H1 (cell line): ENCODE results near the gene PROSER2. TPM values are rescaled to one million over a fixed set of nuclear protein-coding genes. Genes with fewer than 3 reads are reported as not detected.
A peak's percentile ranks its signal among the peaks of the same experiment; 100 is the strongest.

Experiments used
- ASH2L ChIP-seq: fragments of 200-600, 300-600 bp; sonication (generic); IDR thresholded peaks from one replicate; pipeline ENCODE4 v1.7.1; 2017; ENCODE audit warnings: low read length
- FOSL1 ChIP-seq: IDR thresholded peaks from 2 replicates; pipeline ENCODE4 v1.6.1; 2011; ENCODE audit warnings: mild to moderate bottlenecking, low read depth, low read length, moderate library complexity; ENCODE audit not compliant: insufficient read depth
- KDM4A ChIP-seq: IDR thresholded peaks from one replicate; pipeline ENCODE4 v1.7.1; 2012; ENCODE audit warnings: low read depth, mild to moderate bottlenecking, moderate library complexity, low read length, inconsistent platforms; ENCODE audit not compliant: severe bottlenecking
- PHF8 ChIP-seq: fragments of 200-600 bp; sonication (generic); conservative IDR thresholded peaks from 2 replicates; pipeline ENCODE4 v1.7.1; 2012; ENCODE audit warnings: low read depth, mild to moderate bottlenecking, inconsistent platforms, low read length, moderate library complexity
- SRF ChIP-seq: IDR thresholded peaks from 2 replicates; pipeline ENCODE4 v1.6.1; 2011; ENCODE audit warnings: mild to moderate bottlenecking, low read depth, low read length, moderate library complexity
- TAF1 ChIP-seq: IDR thresholded peaks from 2 replicates; pipeline ENCODE4 v1.6.1; 2011; ENCODE audit warnings: mild to moderate bottlenecking, low read depth, low read length
- ZNF274 ChIP-seq: IDR thresholded peaks from 2 replicates; pipeline ENCODE4 v1.7.0; 2012; ENCODE audit warnings: low read length, borderline replicate concordance; ENCODE audit errors: extremely low read depth
- polyA plus RNA-seq, 7 experiments: library from polyadenylated mRNA; depleted of rRNA in 3 of 7; stranded (reverse) in 5 of 7; unstranded in 2 of 7; fragments of >200 nt in 5 of 7; fragments of 200-250 nt in 2 of 7; gene quantifications; 1 replicate in 5 of 7; 2 replicates in 1 of 7; 4 replicates in 1 of 7; pipeline versions ENCODE4 v1.2.1 to v1.2.3, GENCODE V29; 2011 to 2013; ENCODE audit warnings: missing spikeins in 2 of 7, mixed read lengths in 2 of 7
- total RNA-seq: library from RNA; stranded (reverse); fragmentation: NEBNext Ultra II Directional; extraction: Animal tissue kit (Norgen Biotek cat#: 25700); gene quantifications from 2 replicates; pipeline ENCODE4 v1.2.1, GENCODE V29; 2021
- TF ChIP-seq, protein P1 (sequence below): IDR thresholded peaks from 2 replicates; pipeline ENCODE4 v1.6.1; 2012; ENCODE audit warnings: inconsistent platforms
- TF ChIP-seq, protein P2 (sequence below), 3 experiments: IDR thresholded peaks; 1 replicate in 2 of 3; 2 replicates in 1 of 3; pipeline versions ENCODE4 v1.5.1 to v1.6.1; 2011; ENCODE audit warnings: low read length in 3 of 3, mild to moderate bottlenecking in 3 of 3, inconsistent platforms in 2 of 3, low read depth in 1 of 3, moderate library complexity in 1 of 3; ENCODE audit not compliant: insufficient read depth in 1 of 3; ENCODE audit errors: control extremely low read depth in 1 of 3

The PROSER2 gene
- total and polyA plus RNA-seq, 2 of the 8 experiments (the other 6 are each of a cell fraction or from before 2014, with no cell fraction given): 3.9 to 13.7 TPM

DNA sequence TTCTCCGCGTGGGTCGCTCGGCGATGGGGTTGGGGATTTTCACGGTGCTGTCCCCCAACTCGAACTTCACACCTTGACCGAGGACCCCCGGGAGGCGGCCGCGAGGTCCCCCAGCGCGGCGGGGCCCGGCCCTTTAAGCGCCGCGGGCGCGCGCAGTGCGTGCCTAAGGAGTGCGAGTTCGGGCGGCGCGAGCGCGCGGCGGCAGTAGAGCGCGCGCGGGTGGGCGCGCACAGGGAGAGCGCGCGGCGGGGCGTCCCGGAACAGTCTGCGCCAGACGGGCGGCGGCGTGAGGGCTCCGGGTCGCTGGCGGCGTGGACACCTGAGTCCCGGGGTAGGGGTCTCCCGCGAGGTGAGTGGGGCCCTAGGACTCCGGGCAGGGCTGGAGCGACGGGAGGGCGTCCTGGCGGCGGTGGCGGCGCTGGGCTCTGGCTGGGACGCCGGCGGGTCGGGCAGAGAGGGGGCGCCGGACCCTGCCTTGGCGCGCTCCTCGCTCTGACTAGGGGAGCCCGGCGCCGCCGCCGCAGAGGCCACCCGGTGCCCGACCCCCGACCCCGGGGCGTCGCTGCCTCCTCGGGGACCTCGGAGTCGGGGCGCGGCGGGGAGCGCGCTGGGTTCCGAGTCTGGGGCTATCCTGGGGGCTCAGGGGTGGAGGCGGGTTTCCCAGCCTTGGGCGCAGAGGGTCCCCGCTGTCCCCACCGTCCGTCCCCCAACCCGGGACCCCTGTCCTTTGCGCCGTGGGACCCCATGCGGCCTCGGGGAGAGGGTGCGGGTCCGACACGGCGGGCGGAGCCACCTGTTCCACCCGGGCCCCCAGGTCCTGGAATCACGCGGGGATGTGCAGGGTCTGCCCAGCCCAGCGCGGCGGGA lies at the start of gene PROSER2 (continued):
- TF ChIP-seq KDM4A: peak; percentile 97
- peak; percentile 68 for TF ChIP-seq ASH2L
- peak; percentile 68 for TF ChIP-seq PHF8
- TF ChIP-seq FOSL1: 0 out of 2 replicates have a peak, but pooled peaks have one; percentile 26
- TF ChIP-seq, protein P1, sequence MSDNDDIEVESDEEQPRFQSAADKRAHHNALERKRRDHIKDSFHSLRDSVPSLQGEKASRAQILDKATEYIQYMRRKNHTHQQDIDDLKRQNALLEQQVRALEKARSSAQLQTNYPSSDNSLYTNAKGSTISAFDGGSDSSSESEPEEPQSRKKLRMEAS: peak; percentile 39; the same call in 1 of the 2 replicates
- TF ChIP-seq, protein P2, sequence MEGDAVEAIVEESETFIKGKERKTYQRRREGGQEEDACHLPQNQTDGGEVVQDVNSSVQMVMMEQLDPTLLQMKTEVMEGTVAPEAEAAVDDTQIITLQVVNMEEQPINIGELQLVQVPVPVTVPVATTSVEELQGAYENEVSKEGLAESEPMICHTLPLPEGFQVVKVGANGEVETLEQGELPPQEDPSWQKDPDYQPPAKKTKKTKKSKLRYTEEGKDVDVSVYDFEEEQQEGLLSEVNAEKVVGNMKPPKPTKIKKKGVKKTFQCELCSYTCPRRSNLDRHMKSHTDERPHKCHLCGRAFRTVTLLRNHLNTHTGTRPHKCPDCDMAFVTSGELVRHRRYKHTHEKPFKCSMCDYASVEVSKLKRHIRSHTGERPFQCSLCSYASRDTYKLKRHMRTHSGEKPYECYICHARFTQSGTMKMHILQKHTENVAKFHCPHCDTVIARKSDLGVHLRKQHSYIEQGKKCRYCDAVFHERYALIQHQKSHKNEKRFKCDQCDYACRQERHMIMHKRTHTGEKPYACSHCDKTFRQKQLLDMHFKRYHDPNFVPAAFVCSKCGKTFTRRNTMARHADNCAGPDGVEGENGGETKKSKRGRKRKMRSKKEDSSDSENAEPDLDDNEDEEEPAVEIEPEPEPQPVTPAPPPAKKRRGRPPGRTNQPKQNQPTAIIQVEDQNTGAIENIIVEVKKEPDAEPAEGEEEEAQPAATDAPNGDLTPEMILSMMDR (IDR thresholded peaks at IDR 0.05; ENCODE audit: control extremely low read depth in 1 of 3, insufficient read depth in 1 of 3, low read depth in 1 of 3, low read length in 3 of 3): peak in 2 of 3 experiments; percentile 7 to 13; a peak in 2 of 4 replicates
- no peak for TF ChIP-seq SRF
- TF ChIP-seq TAF1: peak; percentile 49; the same call in 1 of the 2 replicates
- TF ChIP-seq ZNF274: no peak
